Loucy (cell line): ENCODE results near the gene TOM1L2.

ENCODE experiments used
- EZH2phosphoT487 ChIP-seq: fragments of 200-600 bp; IDR thresholded peaks from 2 replicates; pipeline ENCODE4 v1.6.1; 2018; ENCODE audit warnings: antibody characterized with exemption, mild to moderate bottlenecking, moderate library complexity, borderline replicate concordance
- TF ChIP-seq, protein P1 (sequence below): fragments of 200-600 bp; sonication (generic); conservative IDR thresholded peaks from 2 replicates; pipeline ENCODE4 v1.5.1; 2014; ENCODE audit warnings: mild to moderate bottlenecking, antibody characterized with exemption, low read length

DNA sequence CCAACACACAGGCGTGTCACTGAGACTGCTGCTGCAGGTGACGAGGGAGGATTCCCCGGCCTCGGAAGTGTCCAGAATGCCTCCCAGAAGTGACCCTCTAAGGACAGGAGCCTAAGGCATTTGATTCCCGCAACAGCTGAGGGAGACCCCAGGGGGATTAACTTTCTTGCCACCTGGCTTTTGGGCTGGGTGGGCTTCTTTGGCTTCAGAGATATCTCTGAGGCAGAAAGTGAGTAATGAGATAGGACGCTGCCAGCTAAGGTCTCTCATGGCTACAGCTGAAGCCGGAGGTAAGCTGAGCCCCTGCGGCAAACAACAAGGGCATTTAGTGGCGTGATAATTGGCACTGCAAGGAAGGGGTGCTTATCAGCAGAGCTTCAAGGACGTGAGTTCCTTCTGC, 17.4 kb upstream of the TOM1L2 start:
- TF ChIP-seq, protein P1, sequence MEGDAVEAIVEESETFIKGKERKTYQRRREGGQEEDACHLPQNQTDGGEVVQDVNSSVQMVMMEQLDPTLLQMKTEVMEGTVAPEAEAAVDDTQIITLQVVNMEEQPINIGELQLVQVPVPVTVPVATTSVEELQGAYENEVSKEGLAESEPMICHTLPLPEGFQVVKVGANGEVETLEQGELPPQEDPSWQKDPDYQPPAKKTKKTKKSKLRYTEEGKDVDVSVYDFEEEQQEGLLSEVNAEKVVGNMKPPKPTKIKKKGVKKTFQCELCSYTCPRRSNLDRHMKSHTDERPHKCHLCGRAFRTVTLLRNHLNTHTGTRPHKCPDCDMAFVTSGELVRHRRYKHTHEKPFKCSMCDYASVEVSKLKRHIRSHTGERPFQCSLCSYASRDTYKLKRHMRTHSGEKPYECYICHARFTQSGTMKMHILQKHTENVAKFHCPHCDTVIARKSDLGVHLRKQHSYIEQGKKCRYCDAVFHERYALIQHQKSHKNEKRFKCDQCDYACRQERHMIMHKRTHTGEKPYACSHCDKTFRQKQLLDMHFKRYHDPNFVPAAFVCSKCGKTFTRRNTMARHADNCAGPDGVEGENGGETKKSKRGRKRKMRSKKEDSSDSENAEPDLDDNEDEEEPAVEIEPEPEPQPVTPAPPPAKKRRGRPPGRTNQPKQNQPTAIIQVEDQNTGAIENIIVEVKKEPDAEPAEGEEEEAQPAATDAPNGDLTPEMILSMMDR: no peak
- TF ChIP-seq EZH2phosphoT487: no peak
